IMR-90 (cell line): ENCODE results near the gene TJAP1. TPM values are rescaled to one million over a fixed set of nuclear protein-coding genes. Genes with fewer than 3 reads are reported as not detected.

Experiments used
- ATAC-seq: fragments of 200-7000 bp; cut with Tn5 transposase; 2 replicates; pipeline ENCODE4 v1.9.1; 2020; ENCODE audit warnings: low read depth, mild to moderate bottlenecking, moderate library complexity
- BruUV-seq: library from RNA; stranded (reverse); fragments of 400-500 nt; replicated peaks from 2 replicates; lab custom pipeline; 2021; lab: Mats Ljungman, UMichigan
- CTCF ChIA-PET: fragments of 300-600 bp; formaldehyde crosslinking; extraction: SDS; loops from one replicate; lab custom pipeline; 2021; ENCODE audit warnings: antibody characterized with exemption; lab: Yijun Ruan, JAX
- POLR2A ChIA-PET: fragments of 300-600 bp; sonication (Branson Sonifier 250); formaldehyde crosslinking; loops from one replicate; lab custom pipeline; 2022; ENCODE audit warnings: antibody characterized with exemption; ENCODE audit not compliant: unreplicated experiment; lab: Charles Lee
- DNase-seq: peaks from one replicate; pipeline ENCODE4 v3.0.0; 2013
- H2AFZ ChIP-seq: replicated peaks from 2 replicates; pipeline ENCODE3; 2013; ENCODE audit warnings: low read length, mild to moderate bottlenecking; ENCODE audit not compliant: poor library complexity
- H2AK5ac ChIP-seq: 2 replicates; pipeline ENCODE4 v1.6.1; 2013; ENCODE audit warnings: low read depth, low read length, inconsistent platforms
- H2AK9ac ChIP-seq: replicated peaks from 2 replicates; pipeline ENCODE3; 2013; ENCODE audit warnings: mild to moderate bottlenecking, low read depth, low read length, moderate library complexity; ENCODE audit not compliant: poor library complexity
- H2BK120ac ChIP-seq: 2 replicates; pipeline ENCODE4 v1.6.1; 2013; ENCODE audit warnings: low read depth, low read length, inconsistent platforms
- H2BK15ac ChIP-seq: 3 replicates; pipeline ENCODE4 v1.6.1; 2013; ENCODE audit warnings: low read depth, low read length, inconsistent platforms
- H2BK20ac ChIP-seq: 2 replicates; pipeline ENCODE4 v1.6.1; 2013; ENCODE audit warnings: low read depth, mild to moderate bottlenecking, inconsistent platforms, low read length, moderate library complexity
- H2BK5ac ChIP-seq: 2 replicates; pipeline ENCODE4 v1.6.1; 2013; ENCODE audit warnings: mild to moderate bottlenecking, low read depth, low read length, inconsistent platforms; ENCODE audit not compliant: poor library complexity, severe bottlenecking
- H3K14ac ChIP-seq: replicated peaks from 2 replicates; pipeline ENCODE4 v1.6.1; 2013; ENCODE audit warnings: low read depth, low read length, inconsistent platforms
- H3K18ac ChIP-seq: 2 replicates; pipeline ENCODE4 v1.6.1; 2013; ENCODE audit warnings: low read depth, low read length, control low read depth
- H3K23ac ChIP-seq: 2 replicates; pipeline ENCODE4 v1.6.1; 2013; ENCODE audit warnings: low read depth, low read length, inconsistent platforms
- H3K27ac ChIP-seq: 2 replicates; pipeline ENCODE4 v1.5.1; 2013; ENCODE audit warnings: mild to moderate bottlenecking, control low read depth, low read length; ENCODE audit not compliant: insufficient read depth
- H3K27me3 ChIP-seq: 2 replicates; pipeline ENCODE4 v1.6.1; 2013; ENCODE audit warnings: low read length; ENCODE audit not compliant: control insufficient read depth, insufficient read depth
- H3K36me3 ChIP-seq: 2 replicates; pipeline ENCODE4 v1.6.1; 2013; ENCODE audit warnings: low read length, mixed read lengths; ENCODE audit not compliant: control insufficient read depth, insufficient read depth
- H3K4ac ChIP-seq: 2 replicates; pipeline ENCODE4 v1.6.1; 2013; ENCODE audit warnings: low read depth, low read length, inconsistent platforms
- H3K4me1 ChIP-seq: 2 replicates; pipeline ENCODE4 v1.6.1; 2013; ENCODE audit warnings: low read length, mixed read lengths; ENCODE audit not compliant: control insufficient read depth, insufficient read depth
- H3K4me2 ChIP-seq: 2 replicates; pipeline ENCODE4 v1.6.1; 2013; ENCODE audit warnings: low read depth, mild to moderate bottlenecking, control low read depth, low read length, moderate library complexity
- H3K4me3 ChIP-seq: 2 replicates; pipeline ENCODE4 v1.5.1; 2013; ENCODE audit warnings: low read depth, mild to moderate bottlenecking, control low read depth, low read length, moderate library complexity; ENCODE audit not compliant: insufficient read depth
- H3K56ac ChIP-seq: 2 replicates; pipeline ENCODE4 v1.6.1; 2013; ENCODE audit warnings: low read length, inconsistent platforms; ENCODE audit not compliant: insufficient read depth; ENCODE audit errors: extremely low read depth
- H3K79me1 ChIP-seq, 2 experiments: 2 replicates each; pipeline ENCODE4 v1.6.1; 2013; ENCODE audit warnings: low read length in 2 of 2, inconsistent platforms in 1 of 2, low read depth in 1 of 2
- H3K9ac ChIP-seq: 2 replicates; pipeline ENCODE4 v1.6.1; 2013; ENCODE audit warnings: low read depth, low read length, control low read depth
- H3K9me1 ChIP-seq: 2 replicates; pipeline ENCODE4 v1.6.1; 2013; ENCODE audit warnings: low read length, inconsistent platforms; ENCODE audit not compliant: insufficient read depth
- H3K9me3 ChIP-seq: 2 replicates; pipeline ENCODE4 v1.6.1; 2013; ENCODE audit warnings: low read length; ENCODE audit not compliant: control insufficient read depth, insufficient read depth
- H4K20me1 ChIP-seq: 2 replicates; pipeline ENCODE4 v1.6.1; 2013; ENCODE audit warnings: low read length, inconsistent platforms; ENCODE audit not compliant: insufficient read depth
- H4K5ac ChIP-seq: 2 replicates; pipeline ENCODE4 v1.6.1; 2013; ENCODE audit warnings: mild to moderate bottlenecking, low read depth, low read length, control low read depth
- H4K8ac ChIP-seq, 2 experiments: 2 replicates each; pipeline ENCODE4 v1.6.1; 2013; ENCODE audit warnings: low read depth in 2 of 2, low read length in 2 of 2, control low read depth in 1 of 2, inconsistent platforms in 1 of 2
- H4K91ac ChIP-seq: 2 replicates; pipeline ENCODE4 v1.6.1; 2013; ENCODE audit warnings: low read depth, low read length, inconsistent platforms; ENCODE audit not compliant: insufficient read depth
- BHLHE40 ChIP-seq: fragments of 150-350 bp; IDR thresholded peaks from 2 replicates; pipeline ENCODE4 v1.6.1; 2016; ENCODE audit warnings: mild to moderate bottlenecking, low read depth, low read length
- CEBPB ChIP-seq: IDR thresholded peaks from 2 replicates; pipeline ENCODE4 v1.6.1; 2012; ENCODE audit warnings: low read depth, low read length, improper control_type of control experiment
- CHD1 ChIP-seq: IDR thresholded peaks from 2 replicates; pipeline ENCODE4 v1.6.1; 2012; ENCODE audit warnings: low read depth, low read length, improper control_type of control experiment
- CTCF ChIP-seq: conservative IDR thresholded peaks from 2 replicates; pipeline ENCODE4 v1.5.1; 2012; ENCODE audit warnings: mild to moderate bottlenecking, low read depth, low read length, improper control_type of control experiment
- ELK1 ChIP-seq: fragments of 150-350 bp; IDR thresholded peaks from 2 replicates; pipeline ENCODE4 v1.6.1; 2016; ENCODE audit warnings: low read depth, mild to moderate bottlenecking, low read length, moderate library complexity, borderline replicate concordance
- FOS ChIP-seq: fragments of 150-350 bp; IDR thresholded peaks from 2 replicates; pipeline ENCODE4 v1.6.1; 2016; ENCODE audit warnings: low read depth, low read length
- MAFK ChIP-seq: IDR thresholded peaks from 2 replicates; pipeline ENCODE4 v1.6.1; 2012; ENCODE audit warnings: low read depth, low read length, improper control_type of control experiment
- MAZ ChIP-seq: IDR thresholded peaks from 2 replicates; pipeline ENCODE4 v1.6.1; 2012; ENCODE audit warnings: low read depth, mild to moderate bottlenecking, low read length, improper control_type of control experiment, moderate library complexity, borderline replicate concordance
- MXI1 ChIP-seq: IDR thresholded peaks from 2 replicates; pipeline ENCODE4 v1.6.1; 2012; ENCODE audit warnings: low read depth, mild to moderate bottlenecking, low read length, moderate library complexity, borderline replicate concordance
- NFE2L2 ChIP-seq: fragments of 150-350 bp; IDR thresholded peaks from 2 replicates; pipeline ENCODE4 v1.6.1; 2016; ENCODE audit warnings: low read depth, mild to moderate bottlenecking, low read length
- POLR2A ChIP-seq: IDR thresholded peaks from 2 replicates; pipeline ENCODE4 v1.6.1; 2012; ENCODE audit warnings: mild to moderate bottlenecking, low read depth, low read length
- RAD21 ChIP-seq: IDR thresholded peaks from 2 replicates; pipeline ENCODE4 v1.6.1; 2012; ENCODE audit warnings: low read length, improper control_type of control experiment
- RCOR1 ChIP-seq: IDR thresholded peaks from 2 replicates; pipeline ENCODE4 v1.6.1; 2012; ENCODE audit warnings: mild to moderate bottlenecking, low read length, improper control_type of control experiment; ENCODE audit not compliant: insufficient replicate concordance
- RFX5 ChIP-seq: IDR thresholded peaks from 2 replicates; pipeline ENCODE4 v1.8.0; 2012; ENCODE audit warnings: low read depth, mild to moderate bottlenecking, low read length, moderate library complexity
- SMC3 ChIP-seq: fragments of 150-350 bp; IDR thresholded peaks from 2 replicates; pipeline ENCODE4 v1.6.1; 2016; ENCODE audit warnings: low read depth, mild to moderate bottlenecking, antibody characterized with exemption, low read length, moderate library complexity
- USF2 ChIP-seq: fragments of 150-350 bp; IDR thresholded peaks from 2 replicates; pipeline ENCODE4 v1.6.1; 2017; ENCODE audit warnings: mild to moderate bottlenecking, antibody characterized with exemption, low read length, low read depth
- WGBS, 2 experiments: methylation state at CpG; one replicate each; pipeline versions ENCODE4 v1.1.5 to v1.1.7; 2013; ENCODE audit warnings: missing lambda C conversion rate in 2 of 2; ENCODE audit not compliant: insufficient read length in 1 of 2; ENCODE audit errors: extremely low coverage in 2 of 2; 5-methylcytosine and 5-hydroxymethylcytosine counted together
- dilution Hi-C: fragments of 300-500 bp; cut with HindIII; formaldehyde crosslinking; loops from one replicate; pipeline ENCODE4 v1.14.3; 2018; ENCODE audit warnings: low sequenced_read_pairs; ENCODE audit not compliant: unreplicated experiment
- in situ Hi-C: fragments of 300-500 bp; cut with MboI; formaldehyde crosslinking; loops from 3 replicates; pipeline ENCODE4 v1.14.3; 2019; ENCODE audit warnings: low sequenced_read_pairs, inconsistent platforms, mixed read lengths
- intact Hi-C: fragments of 100-400 bp; cut with micrococcal nuclease; formaldehyde crosslinking; loops from 2 replicates; pipeline ENCODE4 v1.10.0; 2022
- polyA plus RNA-seq, 3 experiments: library from polyadenylated mRNA; depleted of rRNA; stranded (reverse); fragments of >200 nt; gene quantifications; 2 replicates each; pipeline ENCODE4 v1.2.3, GENCODE V29; 2012; ENCODE audit warnings: low replicate concordance in 1 of 3
- total RNA-seq: library from RNA; depleted of rRNA; stranded (reverse); fragments of >200 nt; gene quantifications from 2 replicates; pipeline ENCODE4 v1.2.3, GENCODE V29; 2012

TJAP1 gene
- total and polyA plus RNA-seq, 2 of the 4 experiments (the other 2 are of a cell fraction), result 12.2 to 34.2 TPM

- Histone ChIP-seq H3K79me1 (no peaks in the 10 kb centered on the region; a peak in 1 of 4 replicates), H3K18ac (no peak overlapping the region), H4K91ac (no peak overlapping the region), H2BK15ac (no peak overlapping the region), H4K20me1 (no peaks in the 10 kb centered on the region), H3K4me3 (no peak overlapping the region), H3K27ac (no peak overlapping the region), H4K8ac (no peak overlapping the region), H3K23ac (no peak overlapping the region), H2AK9ac (no peak overlapping the region), H3K36me3 (peaks cover 51% of the 10 kb centered on the region), H2BK5ac (no peak overlapping the region), H3K56ac (no peak overlapping the region), H3K9me1 (no peaks in the 10 kb centered on the region), H3K9me3 (no peaks in the 10 kb centered on the region), H2AK5ac (no peak overlapping the region), H3K27me3 (no peaks in the 10 kb centered on the region), H3K4me1 (no peaks in the 10 kb centered on the region), H3K4ac (no peak overlapping the region), H3K4me2 (no peak overlapping the region), H2BK20ac (no peak overlapping the region), H3K9ac (no peak overlapping the region), H3K14ac (no peak overlapping the region), H2AFZ (no peak overlapping the region), H2BK120ac (no peak overlapping the region), H4K5ac (no peak overlapping the region)
- DNase-seq (no peak), ATAC-seq (no peak)
- no TSS peak for BruUV-seq
- WGBS, 2 experiments, result no CpG with 5 or more reads among the region's 3 CpGs
- dilution Hi-C loops, result no loop called here
- ChIA-PET CTCF (interaction anchor here (0.6 to 0.7 kb wide), 2 partner anchors 8 to 28 kb away, joined by 3 to 5 read pairs; partner anchors contain the start of gene XPO5), POLR2A (no interaction called here)
- intact Hi-C loops, result no loop called here
- in situ Hi-C loops, result no loop called here
- no peak for TF ChIP-seq FOS
- no peak for TF ChIP-seq RAD21
- TF ChIP-seq POLR2A, result no peak
- TF ChIP-seq CHD1, result no peak
- TF ChIP-seq CEBPB, result no peak
- TF ChIP-seq MXI1, result no peak
- no peak for TF ChIP-seq RFX5
- TF ChIP-seq MAFK, result no peak
- TF ChIP-seq SMC3, result no peak
- TF ChIP-seq CTCF, result no peak
- TF ChIP-seq RCOR1, result no peak
- no peak for TF ChIP-seq USF2
- TF ChIP-seq NFE2L2, result no peak
- TF ChIP-seq MAZ, result no peak
- TF ChIP-seq ELK1, result no peak
- no peak for TF ChIP-seq BHLHE40
Observed at GRCh38 chr6:43547222-43547621, 69.9 kb downstream of the TJAP1 start.
